Heart left ventricle (tissue), 13 donors: ENCODE results near the gene SEC24B.

ENCODE experiments used
- POLR2A ChIP-seq, 2 donors: fragments of 450-650 bp; IDR thresholded peaks; one replicate each; pipeline ENCODE4 v1.6.1; 2017; ENCODE audit warnings: antibody characterized with exemption in 2 of 2, mild to moderate bottlenecking in 2 of 2, moderate library complexity in 2 of 2
- TF ChIP-seq, protein P1 (sequence below), 12 donors: fragments of 200-600 bp; sonication (generic) in 4 of 12; IDR thresholded peaks; one replicate each; pipeline versions ENCODE4 v1.5.0 to v1.8.0; 2018 to 2022; ENCODE audit warnings: antibody characterized with exemption in 12 of 12, mild to moderate bottlenecking in 5 of 12
- donor health status: ischemic (EF 13 %, LVEDD 7.1; RV severe dilation, severe dysfunction).
- donor health status: DM: no; HTN: yes; CAD: no.
- donor health status: DM: no; HTN: no; CAD: no.
- donor health status: ischemic (EF 25% LVEDD 6.9; RV normal size, moderate dysfunction).
- donor health status: ischemic (EF 25% LVEDD 5.7; RV mildly dilated, moderate dysfunction).
- donor health status: ischemic (EF 35%, LVEDD 5.7; RV mildly dilated, moderate dysfunction).
- donor health status: nonischemic (EF 11% LVEDD 7.7; RV severe dilation, severe dysfunction).
- donor health status: DM: yes; HTN: yes; CAD: no.
- donor health status: PGD.
- donor health status: ischemic (EF 29% LVEDD 5.4; RV normal size, mild dysfunction).
- donor health status: nonischemic (EF 23%, LVEDD 6.1; RV moderate dilation, normal function).

DNA sequence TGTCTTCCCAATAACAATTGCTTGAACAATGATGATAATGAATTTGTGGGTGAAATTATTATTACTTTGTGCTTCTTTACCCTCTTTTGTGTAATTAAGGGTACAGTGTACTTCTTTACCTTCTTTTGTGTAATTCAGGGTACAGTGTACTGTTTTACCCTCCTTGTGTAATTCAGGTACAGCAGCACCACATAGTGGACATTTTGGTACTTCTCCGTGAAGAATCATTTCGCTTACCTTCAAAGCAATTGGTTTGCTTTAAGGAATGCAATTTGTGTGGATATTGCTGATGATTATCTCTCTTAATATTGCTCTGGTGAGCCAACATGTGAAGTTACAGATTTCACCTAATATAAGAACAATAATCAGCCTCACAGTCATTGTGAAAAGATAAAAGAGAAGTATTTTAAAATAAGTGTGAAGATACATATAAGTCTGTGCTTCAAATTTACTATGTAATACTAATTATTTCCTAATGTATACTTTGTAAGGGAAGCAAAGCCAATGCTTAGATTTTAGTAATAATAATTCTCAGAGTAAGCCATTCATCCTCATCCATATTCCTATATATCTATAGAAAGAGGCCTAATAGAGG is 27.2 kb upstream of the SEC24B start:
- TF ChIP-seq, protein P1, sequence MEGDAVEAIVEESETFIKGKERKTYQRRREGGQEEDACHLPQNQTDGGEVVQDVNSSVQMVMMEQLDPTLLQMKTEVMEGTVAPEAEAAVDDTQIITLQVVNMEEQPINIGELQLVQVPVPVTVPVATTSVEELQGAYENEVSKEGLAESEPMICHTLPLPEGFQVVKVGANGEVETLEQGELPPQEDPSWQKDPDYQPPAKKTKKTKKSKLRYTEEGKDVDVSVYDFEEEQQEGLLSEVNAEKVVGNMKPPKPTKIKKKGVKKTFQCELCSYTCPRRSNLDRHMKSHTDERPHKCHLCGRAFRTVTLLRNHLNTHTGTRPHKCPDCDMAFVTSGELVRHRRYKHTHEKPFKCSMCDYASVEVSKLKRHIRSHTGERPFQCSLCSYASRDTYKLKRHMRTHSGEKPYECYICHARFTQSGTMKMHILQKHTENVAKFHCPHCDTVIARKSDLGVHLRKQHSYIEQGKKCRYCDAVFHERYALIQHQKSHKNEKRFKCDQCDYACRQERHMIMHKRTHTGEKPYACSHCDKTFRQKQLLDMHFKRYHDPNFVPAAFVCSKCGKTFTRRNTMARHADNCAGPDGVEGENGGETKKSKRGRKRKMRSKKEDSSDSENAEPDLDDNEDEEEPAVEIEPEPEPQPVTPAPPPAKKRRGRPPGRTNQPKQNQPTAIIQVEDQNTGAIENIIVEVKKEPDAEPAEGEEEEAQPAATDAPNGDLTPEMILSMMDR (IDR thresholded peaks at IDR 0.05): peak; percentile 58 to 78 (median 66)
- no peak for TF ChIP-seq POLR2A (IDR thresholded peaks at IDR 0.05)
